Right ventricle myocardium superior (tissue), 1 donor: ENCODE data around the gene TMC6. TPM values are rescaled to one million over a fixed set of nuclear protein-coding genes. Genes with fewer than 3 reads are reported as not detected.
"Not testable (repeated sequence)": the region's sequence is repeated elsewhere in the genome, so short reads cannot be mapped to it uniquely, and the experiment has no call there.

Source experiments
- ATAC-seq: fragments of 200-7000 bp; cut with Tn5 transposase; one replicate; pipeline ENCODE4 v1.9.1; 2020; ENCODE audit warnings: mild to moderate bottlenecking; ENCODE audit not compliant: poor library complexity
- DNase-seq: peaks from one replicate; pipeline ENCODE4 v3.0.0-alpha.2; 2020
- intact Hi-C: fragments of 100-400 bp; cut with DNase I; formaldehyde crosslinking; loops from one replicate; pipeline ENCODE4 v1.11.2; 2022
- total RNA-seq: library from RNA; stranded (reverse); fragmentation: NEBNext Ultra II Directional; extraction: Animal tissue kit (Norgen Biotek cat#: 25700); gene quantifications from one replicate; pipeline ENCODE4 v1.2.1, GENCODE V29; 2021
- donor health status: DM: no; HTN: yes; CAD: no; lungs with severe emphysema.

The TMC6 gene
- total RNA-seq, 1 donor from 2014 or later = 57.2 TPM

GRCh38 chr17:78066976-78067375 lies 61.6 kb downstream of the TMC6 start:
- ATAC-seq, intact Hi-C loops: not testable (repeated sequence)

DNA sequence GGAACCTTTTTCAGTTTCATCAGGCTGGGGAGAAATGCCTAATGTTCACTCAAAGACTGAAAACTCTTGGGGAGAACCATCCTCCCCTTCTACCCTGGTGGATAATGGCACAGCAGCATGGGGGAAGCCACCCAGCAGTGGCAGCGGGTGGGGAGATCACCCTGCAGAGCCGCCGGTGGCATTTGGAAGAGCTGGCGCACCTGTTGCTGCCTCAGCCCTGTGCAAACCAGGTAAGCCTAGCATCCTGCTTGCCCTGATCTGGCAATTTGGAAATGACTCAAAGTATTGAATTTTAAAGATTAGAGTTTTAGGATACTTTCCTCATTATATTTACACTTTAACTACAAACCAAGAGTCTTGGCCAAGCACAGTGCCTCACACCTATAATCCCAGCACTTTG lies 63.8 kb downstream of the TMC6 start:
- intact Hi-C loops = no loop called here
- ATAC-seq = no peak
- DNase-seq = no peak

More at GRCh38 chr17:78066976-78067375, 61.6 kb downstream of the TMC6 start:
- DNase-seq = not testable (repeated sequence)

DNA sequence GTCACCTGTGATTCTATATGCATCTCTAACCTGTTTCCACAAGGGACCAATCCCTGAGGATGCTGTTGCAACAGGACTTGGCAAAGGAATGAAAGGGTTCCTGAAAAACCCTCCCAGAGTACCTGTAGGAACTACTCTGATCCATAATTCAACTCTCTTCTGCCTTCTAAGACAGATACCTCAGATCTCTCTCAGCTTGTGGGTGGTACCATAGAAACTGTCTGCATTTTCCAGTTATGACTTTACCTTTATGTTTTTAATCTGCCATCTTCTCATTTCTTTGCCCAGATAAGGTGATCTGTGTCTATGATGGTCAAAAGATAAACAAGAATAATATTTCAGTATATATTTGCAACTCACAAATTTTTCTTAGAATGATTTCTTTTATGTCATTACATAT lies 65.1 kb downstream of the TMC6 start:
- intact Hi-C loops = no loop called here
- ATAC-seq (no peak), DNase-seq (no peak)

- DNase-seq (no peak), ATAC-seq (no peak)
- intact Hi-C loops = no loop called here
These were observed 66.0 kb downstream of the TMC6 start for GRCh38 chr17:78062596-78062995.

Other genes starting within 250 kb of the TMC6 start
- gene TNRC6C, start 170.1 kb downstream of the TMC6 start, total RNA-seq = 17.8 TPM
- gene TMC8, start 2.0 kb upstream of the TMC6 start, total RNA-seq = 1.6 TPM
- not detected for gene C17orf99, start 17.6 kb upstream of the TMC6 start, total RNA-seq
- 99.8 TPM for gene SYNGR2, start 39.8 kb upstream of the TMC6 start, total RNA-seq
- gene TK1, start 58.3 kb upstream of the TMC6 start, total RNA-seq = 2.6 TPM
- gene AFMID, start 58.6 kb upstream of the TMC6 start, total RNA-seq = 32.7 TPM
- gene BIRC5, start 85.5 kb upstream of the TMC6 start, total RNA-seq = 1.7 TPM
- gene TMEM235, start 102.9 kb upstream of the TMC6 start, total RNA-seq = not detected
- 10.5 TPM for gene SOCS3, start 231.3 kb upstream of the TMC6 start, total RNA-seq
- 18.1 TPM for gene PGS1, start 249.9 kb upstream of the TMC6 start, total RNA-seq